Iris pigment epithelial cell (primary cell): ENCODE measurements around the gene SCTR.

Experiments
- DNase-seq: peaks from one replicate; pipeline ENCODE4 v3.0.0-alpha.2; 2011; ENCODE audit warnings: low read depth

Gene SCTR

GRCh38 chr2:119523952-119524694 is at the start of gene SCTR:
Gene SCTR, minus strand, starts transcription at chr2:119524483. Its CDS starts 257 bp downstream, at chr2:119524226.
- DNase-seq, result no peak

DNA sequence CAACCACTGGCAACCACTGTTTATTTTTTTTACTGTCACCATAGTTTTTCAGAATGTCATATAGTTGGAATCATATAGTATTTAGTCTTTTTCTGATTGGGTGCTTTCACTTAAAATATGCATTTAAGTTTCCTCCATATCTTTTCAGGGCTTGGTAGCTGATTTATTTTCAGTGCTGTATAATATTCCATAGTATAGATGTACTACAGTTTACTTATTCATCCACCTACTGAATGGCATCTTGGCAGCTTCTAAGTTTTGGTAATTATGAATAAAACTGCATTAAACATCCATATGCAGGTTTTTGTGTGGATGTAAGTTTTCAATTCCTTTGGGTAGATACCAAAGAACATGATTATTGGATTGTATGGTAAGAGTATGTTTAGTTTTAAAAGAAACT is 43.0 kb upstream of the SCTR start:
- DNase-seq, result no peak

GRCh38 chr2:119565481-119565880 is 41.2 kb upstream of the SCTR start:
- no peak for DNase-seq

GRCh38 chr2:119553687-119554344 is 29.5 kb upstream of the SCTR start:
- DNase-seq, result no peak

- no peak for DNase-seq
Observed at GRCh38 chr2:119552902-119553301, 28.6 kb upstream of the SCTR start.

DNA sequence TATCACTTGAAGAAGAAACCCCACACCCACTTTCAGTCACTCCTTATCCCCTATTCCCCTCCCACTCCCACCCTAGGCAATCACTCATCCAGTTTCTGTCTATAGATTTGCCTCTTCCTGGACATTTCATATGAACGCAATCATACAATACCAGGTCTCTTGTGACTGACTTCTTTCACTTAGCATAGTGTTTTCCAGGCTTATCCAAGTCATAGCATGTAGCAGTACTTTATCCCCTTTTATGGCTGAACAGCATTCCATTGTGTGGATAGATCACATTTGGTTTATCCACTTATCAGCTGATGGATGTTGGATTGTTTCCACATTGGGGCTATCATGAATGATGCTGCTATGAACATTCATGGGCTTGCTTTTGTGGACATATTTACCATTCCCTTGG is 26.6 kb upstream of the SCTR start:
- no peak for DNase-seq

- DNase-seq, result no peak
Observed at GRCh38 chr2:119550346-119550745, 26.1 kb upstream of the SCTR start.

DNA sequence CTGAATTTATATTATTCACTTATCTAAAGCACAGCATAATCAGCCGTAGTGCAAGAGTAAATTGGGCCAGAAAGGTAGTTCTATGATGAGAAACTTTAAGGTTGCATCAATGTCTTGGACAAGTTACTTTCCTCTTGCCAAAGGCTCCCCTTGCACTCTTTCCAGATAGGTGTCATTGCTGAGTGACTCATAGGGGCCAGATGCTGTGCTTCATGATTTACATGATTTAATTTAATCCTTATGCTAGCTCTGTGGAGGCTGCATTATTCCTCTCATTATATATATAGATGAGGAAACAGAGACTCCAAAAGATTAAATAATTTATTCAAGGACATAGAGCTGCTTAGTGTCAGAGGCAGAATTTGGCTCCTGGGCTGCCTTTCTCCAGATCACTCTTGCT is 25.0 kb upstream of the SCTR start:
- DNase-seq, result peak; percentile 43

DNA sequence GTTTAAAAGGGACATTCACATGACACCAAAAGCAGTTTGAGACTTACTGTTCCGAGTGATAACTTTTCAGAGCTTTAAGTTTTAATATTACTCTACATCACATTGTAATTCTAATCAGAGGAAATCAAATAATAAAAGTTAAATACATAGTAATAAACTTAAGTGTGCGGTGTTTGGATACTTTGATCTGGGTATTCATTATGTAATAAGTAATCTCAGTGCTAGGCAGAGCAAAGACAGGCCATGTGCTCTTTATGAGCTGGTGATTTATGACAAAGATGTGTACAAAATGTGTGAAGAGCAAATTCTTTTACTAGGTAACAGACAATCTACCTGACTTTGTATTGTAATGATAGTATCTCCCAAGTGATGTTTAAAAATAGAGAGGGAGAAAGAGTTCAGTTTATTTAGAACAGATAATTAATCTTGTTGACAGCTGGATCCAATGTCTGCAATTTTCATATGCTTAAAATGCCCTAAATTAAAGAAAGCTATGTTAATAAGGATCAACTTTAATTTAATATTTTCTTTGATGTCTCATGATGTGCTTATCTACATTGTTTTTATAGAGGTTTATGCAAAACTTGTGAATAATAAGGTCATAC is 24.3 kb upstream of the SCTR start:
- no peak for DNase-seq

- no peak for DNase-seq
Observed at GRCh38 chr2:119546447-119546767, 22.1 kb upstream of the SCTR start.

DNA sequence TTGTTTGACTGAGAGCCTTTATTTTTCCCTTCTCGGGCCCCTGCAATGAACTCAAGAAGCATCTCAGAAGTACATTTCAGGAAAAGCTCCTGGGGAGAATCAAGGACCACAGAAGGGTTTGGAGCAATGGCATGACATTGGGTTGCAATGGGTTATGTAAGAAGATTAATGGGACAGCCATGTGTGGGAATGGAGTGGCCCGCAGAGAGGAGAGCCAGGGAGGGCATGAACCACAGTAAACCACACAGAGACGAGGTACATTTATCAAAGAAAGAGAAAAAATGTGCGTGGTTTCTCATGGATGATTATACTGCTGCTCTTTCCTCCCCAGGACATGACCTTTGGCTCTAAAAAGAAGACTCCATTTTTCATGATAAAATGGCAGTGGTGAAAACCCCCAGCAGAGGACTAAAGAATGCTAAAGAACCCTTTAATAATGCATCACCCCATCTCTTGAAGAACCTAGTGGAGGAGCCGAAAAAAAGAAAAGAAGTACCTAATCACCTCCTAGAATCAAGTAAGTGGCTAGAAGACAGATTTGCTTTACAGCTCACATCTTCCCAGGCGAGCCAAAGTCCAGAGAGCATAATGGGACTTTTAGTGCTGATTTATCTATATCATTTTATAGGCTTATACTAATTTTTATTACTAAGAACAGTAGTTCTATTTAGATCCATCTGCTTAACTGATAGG is 21.6 kb upstream of the SCTR start:
- no peak for DNase-seq

- DNase-seq, result no peak
Observed at GRCh38 chr2:119544939-119545475, 20.7 kb upstream of the SCTR start.

- peak; percentile 76 for DNase-seq
Observed at GRCh38 chr2:119544075-119544938, 20.0 kb upstream of the SCTR start, which contains the start of gene CFAP221. Gene CFAP221, plus strand, starts transcription at chr2:119544449. Its CDS starts 1,683 bp downstream, at chr2:119546132.

GRCh38 chr2:119541476-119541875 is 17.2 kb upstream of the SCTR start:
- DNase-seq, result no peak

DNA sequence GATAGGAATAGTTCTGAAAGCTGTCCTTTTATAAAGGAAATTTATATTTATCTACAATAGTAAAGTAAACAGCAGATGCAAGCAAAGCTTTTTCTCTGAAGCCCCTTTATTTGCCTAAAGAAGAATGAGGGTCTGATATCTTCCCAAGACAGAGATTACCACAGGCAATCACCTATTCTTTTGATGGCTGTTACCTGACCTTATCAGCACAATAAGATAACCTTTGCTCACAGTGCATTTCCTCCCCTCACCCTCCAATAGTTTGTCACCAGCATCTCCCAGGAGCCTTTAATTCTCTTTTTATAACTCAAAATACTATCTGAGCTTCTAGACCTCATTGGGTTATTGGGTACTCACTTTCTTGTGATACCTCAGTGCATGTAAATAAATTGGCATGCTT is 13.5 kb upstream of the SCTR start:
- DNase-seq, result no peak

GRCh38 chr2:119536707-119537106 is 12.4 kb upstream of the SCTR start:
- no peak for DNase-seq

DNA sequence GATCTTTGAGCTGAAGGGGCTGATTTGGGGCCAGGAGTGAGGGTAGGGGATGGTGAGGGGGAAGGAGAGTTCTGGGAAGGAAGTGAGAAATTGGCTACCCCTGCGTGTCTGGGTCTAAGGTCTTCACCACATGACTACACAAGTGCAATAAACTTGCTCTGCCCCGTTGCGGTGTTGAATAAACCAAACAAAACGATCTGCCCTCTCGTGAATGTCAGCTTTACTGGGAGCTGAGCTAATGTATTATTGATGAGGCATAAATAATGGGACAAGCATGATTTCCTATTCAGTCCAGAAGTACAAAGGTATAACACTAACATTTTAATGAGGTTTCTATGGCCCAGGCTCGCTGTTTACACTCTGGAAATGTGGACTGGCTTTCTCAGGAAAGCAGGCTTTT is 11.9 kb upstream of the SCTR start:
- no peak for DNase-seq

DNA sequence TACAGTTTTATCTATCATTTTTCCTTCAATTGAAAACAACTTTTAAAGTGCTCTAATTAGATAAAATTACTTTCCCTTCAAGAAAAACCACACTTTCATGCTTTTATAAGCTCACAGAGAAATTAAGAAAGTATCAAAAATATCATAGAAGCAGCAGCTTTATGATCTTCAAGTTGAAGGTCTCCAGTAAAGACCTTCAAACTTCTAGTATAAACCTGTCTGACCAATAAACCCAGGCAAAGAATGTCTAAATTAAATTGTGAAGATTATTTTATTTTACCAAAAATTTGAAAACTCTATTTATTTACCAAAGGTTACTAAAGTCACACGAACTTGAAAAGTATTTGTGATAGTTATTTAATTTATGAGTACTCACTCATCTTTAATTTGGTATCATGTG is 9.3 kb upstream of the SCTR start:
- no peak for DNase-seq

- no peak for DNase-seq
Observed at GRCh38 chr2:119531292-119531691, 7.0 kb upstream of the SCTR start.

DNA sequence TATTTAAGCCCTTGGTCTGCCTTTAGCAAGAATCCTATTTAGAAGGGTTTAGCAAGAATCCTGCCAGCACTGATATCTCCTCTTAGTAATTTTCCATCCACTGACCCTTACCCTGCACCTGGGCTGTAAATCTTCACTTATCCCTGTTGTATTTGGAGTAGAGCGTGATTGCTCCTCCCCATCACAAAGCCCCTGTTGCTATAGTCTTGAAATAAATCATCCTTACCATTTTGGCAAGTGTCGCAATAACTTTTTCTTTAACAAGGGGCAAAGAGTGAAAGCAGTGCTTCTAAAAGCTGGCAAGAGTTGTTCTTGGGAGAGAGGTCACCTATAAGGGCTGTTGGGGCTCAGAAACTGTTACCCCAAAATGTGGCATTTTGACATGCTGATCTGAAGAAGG is 3.7 kb upstream of the SCTR start:
- no peak for DNase-seq

DNA sequence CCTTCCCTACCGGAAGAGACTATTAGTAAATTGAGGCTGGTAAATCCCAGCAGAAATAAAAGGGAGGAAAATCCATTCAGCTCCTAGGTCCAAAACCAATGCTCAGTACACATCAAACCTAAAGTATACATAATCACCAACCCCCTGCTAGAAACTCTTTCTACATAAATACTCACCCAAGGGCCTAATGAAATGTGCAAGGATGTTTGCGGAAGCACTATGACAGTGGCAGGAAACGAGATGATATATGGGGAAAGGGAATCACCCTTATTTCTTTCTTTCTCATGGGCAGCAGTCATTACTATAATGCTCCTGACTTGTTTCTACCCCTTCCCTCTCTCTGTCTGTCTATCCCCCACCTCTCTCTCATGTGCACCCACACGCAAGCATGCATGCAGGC is 1.3 kb upstream of the SCTR start:
- no peak for DNase-seq
